CD14-positive monocyte (primary cell): ENCODE results near the gene KCNJ2. TPM values are rescaled to one million over a fixed set of nuclear protein-coding genes. Genes with fewer than 3 reads are reported as not detected.

Experiments used
- DNase-seq, 3 donors: peaks; one replicate each; pipeline ENCODE4 v3.0.0-alpha.2; 2011 to 2022
- H2AFZ ChIP-seq: 2 replicates; pipeline ENCODE4 v1.6.0; 2012; ENCODE audit warnings: mild to moderate bottlenecking, low read depth, low read length, inconsistent platforms; ENCODE audit not compliant: insufficient read depth, poor library complexity, severe bottlenecking
- H3K27ac ChIP-seq, 2 donors: 1 replicate in 1 of 2; 2 replicates in 1 of 2; pipeline ENCODE4 v1.5.1; 2012 to 2013; ENCODE audit warnings: low read length in 2 of 2, control low read depth in 1 of 2, inconsistent platforms in 1 of 2, low read depth in 1 of 2, mild to moderate bottlenecking in 1 of 2
- H3K27me3 ChIP-seq, 2 donors: one replicate each; pipeline versions ENCODE4 v1.6.0 to v1.6.1; 2011 to 2013; ENCODE audit warnings: low read length in 2 of 2; ENCODE audit not compliant: control insufficient read depth in 2 of 2, insufficient read depth in 2 of 2
- H3K36me3 ChIP-seq, 2 donors: replicated peaks in 1 of 2; 1 replicate in 1 of 2; 2 replicates in 1 of 2; pipeline versions ENCODE4 v1.5.1 to v1.6.1; 2012 to 2013; ENCODE audit warnings: low read length in 2 of 2, control low read depth in 1 of 2, inconsistent platforms in 1 of 2, mild to moderate bottlenecking in 1 of 2; ENCODE audit not compliant: insufficient read depth in 2 of 2, control insufficient read depth in 1 of 2
- H3K4me1 ChIP-seq, 2 donors: 1 replicate in 1 of 2; 2 replicates in 1 of 2; pipeline versions ENCODE4 v1.5.1 to v1.6.1; 2012 to 2013; ENCODE audit warnings: low read length in 2 of 2, control low read depth in 1 of 2, inconsistent platforms in 1 of 2, mild to moderate bottlenecking in 1 of 2, moderate library complexity in 1 of 2; ENCODE audit not compliant: insufficient read depth in 2 of 2, control insufficient read depth in 1 of 2
- H3K4me2 ChIP-seq: replicated peaks from 2 replicates; pipeline ENCODE3; 2012; ENCODE audit warnings: low read length, moderate library complexity, mild to moderate bottlenecking; ENCODE audit not compliant: poor library complexity, severe bottlenecking; ENCODE audit errors: extremely low read depth
- H3K4me3 ChIP-seq, 3 experiments: fragments of 200-600 bp in 1 of 3; sonication (generic) in 1 of 3; replicated peaks in 1 of 3; 1 replicate in 2 of 3; 2 replicates in 1 of 3; pipeline ENCODE4 v1.5.1; 2011 to 2013; ENCODE audit warnings: low read length in 3 of 3, mild to moderate bottlenecking in 3 of 3, control low read depth in 2 of 3, low read depth in 2 of 3, inconsistent platforms in 1 of 3, moderate library complexity in 1 of 3
- H3K79me2 ChIP-seq: 2 replicates; pipeline ENCODE4 v1.6.0; 2012; ENCODE audit warnings: mild to moderate bottlenecking, control low read depth, inconsistent platforms, low read length, moderate library complexity; ENCODE audit not compliant: insufficient read depth
- H3K9ac ChIP-seq: 2 replicates; pipeline ENCODE4 v1.6.0; 2017; ENCODE audit warnings: low read length, mild to moderate bottlenecking; ENCODE audit not compliant: insufficient read depth, poor library complexity, severe bottlenecking
- H3K9me3 ChIP-seq, 2 donors: replicated peaks in 1 of 2; 1 replicate in 1 of 2; 2 replicates in 1 of 2; pipeline versions ENCODE4 v1.5.1 to v1.6.1; 2012 to 2013; ENCODE audit warnings: low read length in 2 of 2, control low read depth in 1 of 2; ENCODE audit not compliant: control insufficient read depth in 1 of 2, insufficient read depth in 1 of 2
- H4K20me1 ChIP-seq: 2 replicates; pipeline ENCODE4 v1.6.0; 2012; ENCODE audit warnings: mild to moderate bottlenecking, low read length, control low read depth, moderate library complexity; ENCODE audit not compliant: insufficient read depth
- H3K27ac Mint-ChIP-seq, 7 donors: one replicate each; pipeline ENCODE4 v1.8.0; 2020; ENCODE audit warnings: mild to moderate bottlenecking in 7 of 7, mixed read lengths in 7 of 7, moderate library complexity in 6 of 7, inconsistent platforms in 2 of 7
- H3K27me3 Mint-ChIP-seq, 3 donors: one replicate each; pipeline ENCODE4 v1.8.0; 2021 to 2022; ENCODE audit warnings: low read depth in 3 of 3, mild to moderate bottlenecking in 3 of 3, mixed read lengths in 3 of 3, moderate library complexity in 3 of 3, inconsistent platforms in 1 of 3
- H3K36me3 Mint-ChIP-seq, 2 donors: one replicate each; pipeline ENCODE4 v1.8.0; 2020; ENCODE audit warnings: mixed read lengths in 2 of 2, inconsistent platforms in 1 of 2, mild to moderate bottlenecking in 1 of 2
- H3K4me1 Mint-ChIP-seq: one replicate; pipeline ENCODE4 v1.8.0; 2020; ENCODE audit warnings: mild to moderate bottlenecking, mixed read lengths
- H3K4me3 Mint-ChIP-seq, 2 donors: one replicate each; pipeline ENCODE4 v1.8.0; 2020; ENCODE audit warnings: mild to moderate bottlenecking in 2 of 2, mixed read lengths in 2 of 2, moderate library complexity in 1 of 2
- H3K9me3 Mint-ChIP-seq, 7 donors: one replicate each; pipeline ENCODE4 v1.8.0; 2020 to 2022; ENCODE audit warnings: mixed read lengths in 7 of 7, mild to moderate bottlenecking in 6 of 7, moderate library complexity in 6 of 7, inconsistent platforms in 2 of 7
- WGBS: methylation state at CpG from one replicate; pipeline ENCODE4 v1.1.5; 2013; ENCODE audit warnings: missing lambda C conversion rate; ENCODE audit not compliant: insufficient coverage; 5-methylcytosine and 5-hydroxymethylcytosine counted together
- intact Hi-C, 2 donors: fragments of 100-400 bp; cut with micrococcal nuclease; formaldehyde crosslinking; loops; one replicate each; pipeline versions ENCODE4 v1.15.0 to v1.15.1; 2023
- polyA plus RNA-seq, 3 donors: library from polyadenylated mRNA; depleted of rRNA in 1 of 3; unstranded in 2 of 3; stranded (reverse) in 1 of 3; fragments of 300-500 nt in 2 of 3; fragments of >200 nt in 1 of 3; fragmentation: Illumina TruSeq in 2 of 3; gene quantifications; 1 replicate in 2 of 3; 2 replicates in 1 of 3; pipeline ENCODE4 v1.2.3, GENCODE V29; 2012 to 2021
- TF ChIP-seq, protein P1 (sequence below): fragments of 200-600 bp; IDR thresholded peaks from one replicate; pipeline ENCODE4 v1.8.0; 2022; ENCODE audit warnings: antibody characterized with exemption, mild to moderate bottlenecking

The KCNJ2 gene
- polyA plus RNA-seq, 3 donors, result 0.37 to 2.0 (median 1.7) TPM

DNA sequence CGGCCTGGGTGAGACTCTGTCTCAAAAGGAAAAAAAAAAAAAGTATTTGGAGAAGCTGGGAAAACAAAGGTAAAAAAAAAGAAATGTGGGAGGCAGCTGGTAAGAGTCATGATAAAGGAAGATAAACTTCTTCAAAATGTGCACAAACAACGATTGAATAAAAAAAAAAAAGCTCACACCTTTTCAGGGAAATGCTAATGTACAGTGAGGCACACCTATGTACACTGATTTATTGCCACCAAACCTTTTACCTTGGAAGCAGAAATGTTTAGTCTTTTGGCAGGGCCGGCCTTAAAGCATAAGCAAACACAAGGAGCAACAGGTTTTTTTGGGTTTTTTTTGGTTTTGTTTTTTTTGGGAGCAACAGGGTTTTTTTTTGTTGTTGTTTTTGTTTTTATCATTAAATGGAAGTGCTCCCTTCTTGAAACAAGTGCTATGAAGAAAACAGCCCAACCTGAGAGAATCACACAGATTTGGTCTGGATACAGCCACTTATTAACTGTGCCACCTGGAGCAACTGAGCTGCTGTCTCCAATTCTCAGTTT lies 29.8 kb upstream of the KCNJ2 start:
- DNase-seq, result no peak
- Mint-ChIP-seq H3K27ac (peak overlapping the region in 1 of 7 donors; percentile 61), H3K27me3 (peaks cover 0 to 2% (median 0%) of the 10 kb centered on the region in 3 donors), H3K4me1 (peaks cover 16% of the 10 kb centered on the region), H3K36me3 (no peaks in the 10 kb centered on the region), H3K4me3 (no peak overlapping the region), H3K9me3 (no peaks in the 10 kb centered on the region)
- Histone ChIP-seq H3K9ac (no peak overlapping the region), H3K4me2 (no peak overlapping the region), H3K27me3 (no peaks in the 10 kb centered on the region), H4K20me1 (no peaks in the 10 kb centered on the region), H2AFZ (no peak overlapping the region), H3K4me1 (peaks cover 10 to 12% of the 10 kb centered on the region in 2 donors), H3K9me3 (no peaks in the 10 kb centered on the region), H3K4me3 (no peak overlapping the region), H3K79me2 (no peaks in the 10 kb centered on the region), H3K36me3 (no peaks in the 10 kb centered on the region), H3K27ac (no peak overlapping the region)
- intact Hi-C loops, result no loop called here
- TF ChIP-seq, protein P1, sequence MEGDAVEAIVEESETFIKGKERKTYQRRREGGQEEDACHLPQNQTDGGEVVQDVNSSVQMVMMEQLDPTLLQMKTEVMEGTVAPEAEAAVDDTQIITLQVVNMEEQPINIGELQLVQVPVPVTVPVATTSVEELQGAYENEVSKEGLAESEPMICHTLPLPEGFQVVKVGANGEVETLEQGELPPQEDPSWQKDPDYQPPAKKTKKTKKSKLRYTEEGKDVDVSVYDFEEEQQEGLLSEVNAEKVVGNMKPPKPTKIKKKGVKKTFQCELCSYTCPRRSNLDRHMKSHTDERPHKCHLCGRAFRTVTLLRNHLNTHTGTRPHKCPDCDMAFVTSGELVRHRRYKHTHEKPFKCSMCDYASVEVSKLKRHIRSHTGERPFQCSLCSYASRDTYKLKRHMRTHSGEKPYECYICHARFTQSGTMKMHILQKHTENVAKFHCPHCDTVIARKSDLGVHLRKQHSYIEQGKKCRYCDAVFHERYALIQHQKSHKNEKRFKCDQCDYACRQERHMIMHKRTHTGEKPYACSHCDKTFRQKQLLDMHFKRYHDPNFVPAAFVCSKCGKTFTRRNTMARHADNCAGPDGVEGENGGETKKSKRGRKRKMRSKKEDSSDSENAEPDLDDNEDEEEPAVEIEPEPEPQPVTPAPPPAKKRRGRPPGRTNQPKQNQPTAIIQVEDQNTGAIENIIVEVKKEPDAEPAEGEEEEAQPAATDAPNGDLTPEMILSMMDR, result no peak
- no CpG with 5 or more reads among the region's 3 CpGs for WGBS

DNA sequence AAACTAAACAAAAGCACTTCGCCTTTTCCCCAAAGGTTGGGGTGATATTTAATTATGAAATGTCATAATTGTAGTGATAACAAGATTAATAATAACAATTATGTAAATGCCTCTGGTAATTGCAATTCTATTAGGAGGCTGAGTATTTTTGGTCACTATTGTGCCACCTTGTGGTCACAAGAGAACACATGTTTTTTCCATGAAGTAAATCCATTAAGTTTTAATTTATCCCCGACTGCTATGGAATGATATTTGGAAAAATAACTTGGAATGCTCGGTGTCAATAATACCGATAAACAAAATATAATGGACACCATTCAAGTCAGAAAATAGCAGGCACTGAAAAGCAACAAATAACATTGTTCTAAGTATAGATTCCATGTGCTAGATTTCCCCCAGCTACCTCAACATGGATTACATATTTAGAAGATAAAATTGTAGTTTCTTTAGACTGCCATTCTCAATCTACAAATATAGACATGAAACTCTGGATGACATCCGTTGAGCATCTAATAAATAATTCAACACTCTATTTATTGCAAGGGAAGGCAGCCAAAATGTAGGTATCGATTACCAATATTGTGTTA lies 25.0 kb upstream of the KCNJ2 start:
- no peak overlapping the region for H3K27ac Mint-ChIP-seq
- Histone ChIP-seq H3K36me3 (no peaks in the 10 kb centered on the region), H3K4me3 (no peak overlapping the region), H3K79me2 (no peaks in the 10 kb centered on the region), H2AFZ (no peak overlapping the region), H3K4me2 (no peak overlapping the region), H3K9ac (no peak overlapping the region), H3K9me3 (no peaks in the 10 kb centered on the region), H3K27ac (no peak overlapping the region), H4K20me1 (no peaks in the 10 kb centered on the region), H3K27me3 (no peaks in the 10 kb centered on the region), H3K4me1 (no peaks in the 10 kb centered on the region)
- H3K36me3 Mint-ChIP-seq, result no peaks in the 10 kb centered on the region
- H3K9me3 Mint-ChIP-seq, result no peaks in the 10 kb centered on the region
- intact Hi-C loops, result loop anchor here (10.0 kb wide), 1 partner anchor 580 kb away; no protein-coding TSS in a partner anchor
- H3K4me3 Mint-ChIP-seq, result no peak overlapping the region
- TF ChIP-seq, protein P1, result peak; percentile 88
- peaks cover 0 to 3% (median under 1%) of the 10 kb centered on the region in 3 donors for H3K27me3 Mint-ChIP-seq
- peak; percentile 18 to 43 (median 37) for DNase-seq
- WGBS, result no CpG with 5 or more reads among the region's 6 CpGs
- no peaks in the 10 kb centered on the region for H3K4me1 Mint-ChIP-seq
